Smooth muscle cell of the umbilical artery (primary cell): ENCODE results near the gene PSMC2. TPM values are rescaled to one million over a fixed set of nuclear protein-coding genes. Genes with fewer than 3 reads are reported as not detected.

ENCODE experiments used
- total RNA-seq: library from RNA; depleted of rRNA; stranded (reverse); fragments of >200 nt; gene quantifications from 2 replicates; pipeline ENCODE4 v1.2.3, GENCODE V29; 2014

The PSMC2 gene
- 256 and 287 TPM in 2 replicates for total RNA-seq

GRCh38 chr7:103347507-103348267 is at the start of gene PSMC2:
Gene PSMC2 (plus strand): TSS chr7:103347643. CDS start chr7:103347712, 69 bp downstream.

GRCh38 chr7:103344453-103345149 is 2.8 kb upstream of the PSMC2 start, which contains the start of gene DNAJC2:
Gene DNAJC2 (minus strand): TSS chr7:103344767. CDS start chr7:103344622, 145 bp downstream.

Other genes starting within 250 kb of the PSMC2 start
- 8.9 and 11.0 TPM in 2 replicates for gene NAPEPLD, start 198.5 kb upstream of the PSMC2 start, total RNA-seq
- 54.0 and 68.6 TPM in 2 replicates for gene PMPCB, start 50.2 kb upstream of the PSMC2 start, total RNA-seq
- gene DNAJC2, start 2.9 kb upstream of the PSMC2 start, total RNA-seq = 20.5 and 21.2 TPM in 2 replicates
- not detected in 2 replicates for gene SLC26A5, start 98.6 kb downstream of the PSMC2 start, total RNA-seq